GM21737 (cell line): ENCODE data around the gene PSMB10.
"Not testable (repeated sequence)": the region's sequence is repeated elsewhere in the genome, so short reads cannot be mapped to it uniquely, and the experiment has no call there.

Experiments used
- ATAC-seq: cut with Tn5 transposase; IDR thresholded peaks from one replicate; pipeline ENCODE4 v1.9.1; 2021; ENCODE audit warnings: mild to moderate bottlenecking, moderate library complexity; ENCODE audit not compliant: unreplicated experiment

The PSMB10 gene

GRCh38 chr16:67928147-67928546, 8.5 kb downstream of the PSMB10 start:
- no peak for ATAC-seq

- ATAC-seq: no peak
Measured at GRCh38 chr16:67927131-67927941, 9.3 kb downstream of the PSMB10 start.

- no peak for ATAC-seq
Measured at GRCh38 chr16:67926181-67926750, 10.4 kb downstream of the PSMB10 start.

- no peak for ATAC-seq
Measured at GRCh38 chr16:67924140-67924906, 12.3 kb downstream of the PSMB10 start.

GRCh38 chr16:67923414-67924116, 13.1 kb downstream of the PSMB10 start:
- no peak for ATAC-seq

GRCh38 chr16:67922740-67923139, 13.9 kb downstream of the PSMB10 start:
- ATAC-seq: no peak

- no peak for ATAC-seq
Measured at GRCh38 chr16:67922221-67922620, 14.4 kb downstream of the PSMB10 start.

- no peak for ATAC-seq
Measured at GRCh38 chr16:67919622-67920221, 16.9 kb downstream of the PSMB10 start.

- ATAC-seq: no peak
Measured at GRCh38 chr16:67917852-67918236, 18.8 kb downstream of the PSMB10 start.

- no peak for ATAC-seq
Measured at GRCh38 chr16:67917140-67917851, 19.4 kb downstream of the PSMB10 start.

- no peak for ATAC-seq
Measured at GRCh38 chr16:67915831-67916723, 20.6 kb downstream of the PSMB10 start.

GRCh38 chr16:67915496-67915769, 21.2 kb downstream of the PSMB10 start:
- ATAC-seq: not testable (repeated sequence)

- ATAC-seq: no peak
Measured at GRCh38 chr16:67914758-67915495, 21.7 kb downstream of the PSMB10 start.

GRCh38 chr16:67910158-67910557, 26.5 kb downstream of the PSMB10 start:
- no peak for ATAC-seq

GRCh38 chr16:67909056-67909742, 27.5 kb downstream of the PSMB10 start:
- no peak for ATAC-seq

- ATAC-seq: no peak
Measured at GRCh38 chr16:67907397-67908180, 29.1 kb downstream of the PSMB10 start.

- ATAC-seq: no peak
Measured at GRCh38 chr16:67902831-67903230, 33.8 kb downstream of the PSMB10 start.
